WTC11 (cell line): ENCODE data around the gene BLCAP.

Source experiments
- CBFB ChIP-seq: sonication (generic); formaldehyde crosslinking; IDR thresholded peaks from 2 replicates; pipeline ENCODE4 v1.8.1; 2022; ENCODE audit warnings: mild to moderate bottlenecking, low read depth, missing genetic modification reagents
- ESRRA ChIP-seq: sonication (generic); formaldehyde crosslinking; IDR thresholded peaks from 2 replicates; pipeline ENCODE4 v1.8.1; 2022; ENCODE audit warnings: mild to moderate bottlenecking, missing genetic modification reagents, borderline replicate concordance
- MYBL2 ChIP-seq: sonication (generic); formaldehyde crosslinking; IDR thresholded peaks from 2 replicates; pipeline ENCODE4 v1.8.1; 2023; ENCODE audit warnings: mild to moderate bottlenecking, moderate library complexity, missing genetic modification reagents
- NR1H2 ChIP-seq: sonication (generic); formaldehyde crosslinking; IDR thresholded peaks from 2 replicates; pipeline ENCODE4 v1.9.0; 2021; ENCODE audit warnings: mild to moderate bottlenecking, moderate library complexity, missing genetic modification reagents
- RELA ChIP-seq: sonication (generic); formaldehyde crosslinking; IDR thresholded peaks from 2 replicates; pipeline ENCODE4 v1.8.1; 2022; ENCODE audit warnings: missing genetic modification reagents, mild to moderate bottlenecking, borderline replicate concordance
- TEAD1 ChIP-seq: sonication (generic); formaldehyde crosslinking; IDR thresholded peaks from 2 replicates; pipeline ENCODE4 v1.8.0; 2022; ENCODE audit warnings: mild to moderate bottlenecking, missing genetic modification reagents
- ZBTB21 ChIP-seq: sonication (generic); formaldehyde crosslinking; IDR thresholded peaks from 2 replicates; pipeline ENCODE4 v1.8.1; 2023; ENCODE audit warnings: mild to moderate bottlenecking, missing genetic modification reagents, borderline replicate concordance
- ZNF317 ChIP-seq: sonication (generic); formaldehyde crosslinking; IDR thresholded peaks from 2 replicates; pipeline ENCODE4 v1.8.1; 2023; ENCODE audit warnings: low read depth, mild to moderate bottlenecking, moderate library complexity, missing genetic modification reagents, borderline replicate concordance
- TF ChIP-seq, protein P1 (sequence below): fragments of 200-600 bp; IDR thresholded peaks from 2 replicates; pipeline ENCODE4 v1.8.0; 2022; ENCODE audit warnings: antibody characterized with exemption
- TF ChIP-seq, protein P2 (sequence below): sonication (generic); formaldehyde crosslinking; IDR thresholded peaks from 2 replicates; pipeline ENCODE4 v1.8.0; 2022; ENCODE audit warnings: mild to moderate bottlenecking, missing genetic modification reagents
- TF ChIP-seq, protein P3 (sequence below): fragments of 250-450 bp; sonication (Bioruptor Pico); IDR thresholded peaks from 2 replicates; pipeline ENCODE4 v1.8.0; 2021; ENCODE audit warnings: mild to moderate bottlenecking
- TF ChIP-seq, protein P4 (sequence below): sonication (generic); formaldehyde crosslinking; IDR thresholded peaks from 2 replicates; pipeline ENCODE4 v1.8.1; 2023; ENCODE audit warnings: mild to moderate bottlenecking, missing genetic modification reagents, moderate library complexity

DNA sequence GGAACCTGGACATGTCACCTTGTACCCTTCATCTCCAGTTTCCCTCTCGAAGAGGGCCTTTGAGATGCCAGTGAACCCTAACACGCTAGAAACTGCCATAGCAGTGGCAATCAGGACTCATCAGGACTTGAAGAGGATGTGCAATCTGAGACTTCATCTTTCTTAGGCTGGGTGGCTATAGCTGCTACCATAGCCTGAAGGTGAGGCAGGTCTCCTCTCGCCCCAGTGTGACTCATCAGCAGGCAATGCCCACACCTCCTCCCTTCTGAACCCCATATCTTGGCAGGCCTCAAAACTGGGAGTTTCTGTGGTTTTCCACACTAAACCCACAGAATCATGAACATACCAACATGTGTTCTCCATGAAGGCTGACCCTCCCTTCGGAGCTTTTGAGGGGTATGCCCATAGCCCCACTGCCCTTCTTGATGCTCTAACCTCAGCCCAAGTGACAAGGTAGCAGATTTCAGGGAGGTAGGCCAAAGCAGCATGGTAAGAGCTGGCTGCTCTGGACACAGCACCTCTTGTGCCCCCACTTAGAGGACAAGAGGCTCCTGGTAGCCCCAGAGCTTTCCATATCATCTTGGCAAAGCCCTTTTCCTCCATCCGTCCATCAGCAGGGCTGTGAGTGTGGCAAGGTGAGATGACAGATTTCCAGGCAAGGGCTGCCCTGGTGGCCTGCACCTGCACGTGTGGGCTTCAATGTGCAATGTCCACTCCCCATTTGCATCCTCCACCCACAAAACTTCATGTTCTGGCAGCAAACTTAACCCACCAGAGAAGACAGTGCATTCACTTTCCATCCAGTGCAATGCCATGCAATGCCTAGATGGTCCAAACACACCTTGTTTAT lies 2.6 kb downstream of the BLCAP start:
- TF ChIP-seq, protein P1, sequence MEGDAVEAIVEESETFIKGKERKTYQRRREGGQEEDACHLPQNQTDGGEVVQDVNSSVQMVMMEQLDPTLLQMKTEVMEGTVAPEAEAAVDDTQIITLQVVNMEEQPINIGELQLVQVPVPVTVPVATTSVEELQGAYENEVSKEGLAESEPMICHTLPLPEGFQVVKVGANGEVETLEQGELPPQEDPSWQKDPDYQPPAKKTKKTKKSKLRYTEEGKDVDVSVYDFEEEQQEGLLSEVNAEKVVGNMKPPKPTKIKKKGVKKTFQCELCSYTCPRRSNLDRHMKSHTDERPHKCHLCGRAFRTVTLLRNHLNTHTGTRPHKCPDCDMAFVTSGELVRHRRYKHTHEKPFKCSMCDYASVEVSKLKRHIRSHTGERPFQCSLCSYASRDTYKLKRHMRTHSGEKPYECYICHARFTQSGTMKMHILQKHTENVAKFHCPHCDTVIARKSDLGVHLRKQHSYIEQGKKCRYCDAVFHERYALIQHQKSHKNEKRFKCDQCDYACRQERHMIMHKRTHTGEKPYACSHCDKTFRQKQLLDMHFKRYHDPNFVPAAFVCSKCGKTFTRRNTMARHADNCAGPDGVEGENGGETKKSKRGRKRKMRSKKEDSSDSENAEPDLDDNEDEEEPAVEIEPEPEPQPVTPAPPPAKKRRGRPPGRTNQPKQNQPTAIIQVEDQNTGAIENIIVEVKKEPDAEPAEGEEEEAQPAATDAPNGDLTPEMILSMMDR: no peak
- TF ChIP-seq MYBL2 (CRISPR knock-in tag) (no peak), CBFB (CRISPR knock-in tag) (no peak), ZBTB21 (no peak), NR1H2 (no peak), TEAD1 (CRISPR knock-in tag) (no peak), ZNF317 (CRISPR knock-in tag) (no peak), RELA (no peak), ESRRA (CRISPR knock-in tag) (no peak)
- TF ChIP-seq, protein P2, sequence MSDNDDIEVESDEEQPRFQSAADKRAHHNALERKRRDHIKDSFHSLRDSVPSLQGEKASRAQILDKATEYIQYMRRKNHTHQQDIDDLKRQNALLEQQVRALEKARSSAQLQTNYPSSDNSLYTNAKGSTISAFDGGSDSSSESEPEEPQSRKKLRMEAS (CRISPR knock-in tag): no peak
- TF ChIP-seq, protein P3, sequence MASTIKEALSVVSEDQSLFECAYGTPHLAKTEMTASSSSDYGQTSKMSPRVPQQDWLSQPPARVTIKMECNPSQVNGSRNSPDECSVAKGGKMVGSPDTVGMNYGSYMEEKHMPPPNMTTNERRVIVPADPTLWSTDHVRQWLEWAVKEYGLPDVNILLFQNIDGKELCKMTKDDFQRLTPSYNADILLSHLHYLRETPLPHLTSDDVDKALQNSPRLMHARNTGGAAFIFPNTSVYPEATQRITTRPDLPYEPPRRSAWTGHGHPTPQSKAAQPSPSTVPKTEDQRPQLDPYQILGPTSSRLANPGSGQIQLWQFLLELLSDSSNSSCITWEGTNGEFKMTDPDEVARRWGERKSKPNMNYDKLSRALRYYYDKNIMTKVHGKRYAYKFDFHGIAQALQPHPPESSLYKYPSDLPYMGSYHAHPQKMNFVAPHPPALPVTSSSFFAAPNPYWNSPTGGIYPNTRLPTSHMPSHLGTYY (CRISPR knock-in tag): no peak
- TF ChIP-seq, protein P4, sequence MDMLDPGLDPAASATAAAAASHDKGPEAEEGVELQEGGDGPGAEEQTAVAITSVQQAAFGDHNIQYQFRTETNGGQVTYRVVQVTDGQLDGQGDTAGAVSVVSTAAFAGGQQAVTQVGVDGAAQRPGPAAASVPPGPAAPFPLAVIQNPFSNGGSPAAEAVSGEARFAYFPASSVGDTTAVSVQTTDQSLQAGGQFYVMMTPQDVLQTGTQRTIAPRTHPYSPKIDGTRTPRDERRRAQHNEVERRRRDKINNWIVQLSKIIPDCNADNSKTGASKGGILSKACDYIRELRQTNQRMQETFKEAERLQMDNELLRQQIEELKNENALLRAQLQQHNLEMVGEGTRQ (CRISPR knock-in tag): no peak
